ENCODE data around the gene CAMK1D. TPM values are rescaled to one million over a fixed set of nuclear protein-coding genes. Genes with fewer than 3 reads are reported as not detected.

CAMK1D gene
- polyA plus RNA-seq, 1 of the 3 experiments (the other 2 are of a cell fraction): 4.1 TPM

DNA sequence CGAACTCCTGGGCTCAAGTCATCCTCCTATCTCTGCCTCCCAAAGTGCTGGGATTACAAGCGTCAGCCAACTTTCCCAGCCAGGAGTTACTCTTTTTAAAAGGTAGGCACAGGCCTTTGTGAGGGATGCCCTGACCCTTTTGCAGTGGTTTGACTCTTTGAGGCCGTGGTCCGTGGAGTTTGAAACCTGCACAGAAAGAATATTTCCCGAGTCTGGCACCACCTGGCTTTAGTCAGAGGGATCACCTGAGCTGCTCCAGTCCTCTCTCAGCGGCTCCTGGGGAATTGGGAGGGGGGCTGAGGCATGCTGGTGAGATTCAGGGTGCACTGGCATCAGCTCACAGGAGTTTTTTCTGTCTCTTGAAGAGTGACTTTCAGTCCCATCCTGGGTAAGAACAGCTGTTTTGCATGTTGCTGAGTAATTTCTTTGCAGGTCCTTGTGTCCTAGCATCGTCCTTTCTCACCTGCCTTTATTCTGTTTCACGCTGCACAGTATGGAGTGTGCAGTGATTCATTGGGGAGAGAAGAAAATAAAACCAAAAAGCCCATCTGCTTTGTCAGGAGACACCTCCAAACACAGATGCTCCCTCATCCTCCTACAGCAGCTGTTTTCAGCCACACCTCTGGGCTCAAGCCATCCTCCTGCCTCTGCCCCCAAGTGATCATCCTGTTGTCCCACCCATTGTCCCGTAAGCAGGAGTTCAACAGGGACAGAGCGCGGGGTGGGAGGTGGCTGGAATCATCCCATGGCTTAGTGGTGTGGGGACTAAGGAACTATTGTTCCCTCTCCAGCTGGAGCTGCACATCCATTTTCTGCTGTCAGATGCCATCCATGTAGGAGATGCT lies 284.7 kb downstream of the CAMK1D start:
- Histone ChIP-seq H3K36me3 (replicated peaks in 1 of 2; ENCODE audit: control insufficient read depth in 1 of 2, insufficient read depth in 2 of 2, low read length in 1 of 2) (no peaks in the 10 kb centered on the region), H2AFZ (ENCODE audit: low read depth) (no peak overlapping the region), H3K9me2 (no peaks in the 10 kb centered on the region), H3K4me2 (no peak overlapping the region), H3K79me2 (ENCODE audit: insufficient read depth) (no peaks in the 10 kb centered on the region), H3K9me3 (no peaks in the 10 kb centered on the region), H4K20me1 (ENCODE audit: insufficient read depth) (no peaks in the 10 kb centered on the region), H3K9ac (no peak overlapping the region), H3K27me3 (ENCODE audit: insufficient read depth) (no peaks in the 10 kb centered on the region), H3K4me1 (ENCODE audit: control insufficient read depth in 1 of 2, insufficient read depth in 2 of 2, low read depth in 1 of 2, low read length in 1 of 2) (no peaks in the 10 kb centered on the region; a peak in 2 of 4 replicates), H3K27ac (ENCODE audit: low read depth in 2 of 2, low read length in 1 of 2) (no peak overlapping the region), H3F3A (replicated peaks; ENCODE audit: insufficient read depth) (no peaks in the 10 kb centered on the region), H3K4me3 (ENCODE audit: low read depth in 2 of 2, low read length in 1 of 2) (no peak overlapping the region)
- ChIA-PET CTCF (interaction anchor here (1.9 kb wide), 1 partner anchor 12 kb away, joined by 4 read pairs; no protein-coding TSS in a partner anchor), POLR2A (interaction anchor here (0.5 kb wide), 1 partner anchor 251 kb away, joined by 4 read pairs; no protein-coding TSS in a partner anchor)
- 79% methylated on average over 9 of the region's 11 CpGs for WGBS (ENCODE audit: low lambda C conversion rate)
- DNase-seq: no peak
- no peak for TF ChIP-seq NFIC (IDR thresholded peaks at IDR 0.05; ENCODE audit: borderline replicate concordance)
- TF ChIP-seq, protein P1, sequence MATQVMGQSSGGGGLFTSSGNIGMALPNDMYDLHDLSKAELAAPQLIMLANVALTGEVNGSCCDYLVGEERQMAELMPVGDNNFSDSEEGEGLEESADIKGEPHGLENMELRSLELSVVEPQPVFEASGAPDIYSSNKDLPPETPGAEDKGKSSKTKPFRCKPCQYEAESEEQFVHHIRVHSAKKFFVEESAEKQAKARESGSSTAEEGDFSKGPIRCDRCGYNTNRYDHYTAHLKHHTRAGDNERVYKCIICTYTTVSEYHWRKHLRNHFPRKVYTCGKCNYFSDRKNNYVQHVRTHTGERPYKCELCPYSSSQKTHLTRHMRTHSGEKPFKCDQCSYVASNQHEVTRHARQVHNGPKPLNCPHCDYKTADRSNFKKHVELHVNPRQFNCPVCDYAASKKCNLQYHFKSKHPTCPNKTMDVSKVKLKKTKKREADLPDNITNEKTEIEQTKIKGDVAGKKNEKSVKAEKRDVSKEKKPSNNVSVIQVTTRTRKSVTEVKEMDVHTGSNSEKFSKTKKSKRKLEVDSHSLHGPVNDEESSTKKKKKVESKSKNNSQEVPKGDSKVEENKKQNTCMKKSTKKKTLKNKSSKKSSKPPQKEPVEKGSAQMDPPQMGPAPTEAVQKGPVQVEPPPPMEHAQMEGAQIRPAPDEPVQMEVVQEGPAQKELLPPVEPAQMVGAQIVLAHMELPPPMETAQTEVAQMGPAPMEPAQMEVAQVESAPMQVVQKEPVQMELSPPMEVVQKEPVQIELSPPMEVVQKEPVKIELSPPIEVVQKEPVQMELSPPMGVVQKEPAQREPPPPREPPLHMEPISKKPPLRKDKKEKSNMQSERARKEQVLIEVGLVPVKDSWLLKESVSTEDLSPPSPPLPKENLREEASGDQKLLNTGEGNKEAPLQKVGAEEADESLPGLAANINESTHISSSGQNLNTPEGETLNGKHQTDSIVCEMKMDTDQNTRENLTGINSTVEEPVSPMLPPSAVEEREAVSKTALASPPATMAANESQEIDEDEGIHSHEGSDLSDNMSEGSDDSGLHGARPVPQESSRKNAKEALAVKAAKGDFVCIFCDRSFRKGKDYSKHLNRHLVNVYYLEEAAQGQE (IDR thresholded peaks at IDR 0.05; ENCODE audit: low read depth, low read length): no peak
- TF ChIP-seq, protein P2, sequence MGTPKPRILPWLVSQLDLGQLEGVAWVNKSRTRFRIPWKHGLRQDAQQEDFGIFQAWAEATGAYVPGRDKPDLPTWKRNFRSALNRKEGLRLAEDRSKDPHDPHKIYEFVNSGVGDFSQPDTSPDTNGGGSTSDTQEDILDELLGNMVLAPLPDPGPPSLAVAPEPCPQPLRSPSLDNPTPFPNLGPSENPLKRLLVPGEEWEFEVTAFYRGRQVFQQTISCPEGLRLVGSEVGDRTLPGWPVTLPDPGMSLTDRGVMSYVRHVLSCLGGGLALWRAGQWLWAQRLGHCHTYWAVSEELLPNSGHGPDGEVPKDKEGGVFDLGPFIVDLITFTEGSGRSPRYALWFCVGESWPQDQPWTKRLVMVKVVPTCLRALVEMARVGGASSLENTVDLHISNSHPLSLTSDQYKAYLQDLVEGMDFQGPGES (IDR thresholded peaks at IDR 0.05; ENCODE audit: low read depth, low read length): no peak
- TF ChIP-seq EZH2phosphoT487 (IDR thresholded peaks at IDR 0.05; ENCODE audit: borderline replicate concordance, low read depth): no peak
- TF ChIP-seq NRF1 (IDR thresholded peaks at IDR 0.05; ENCODE audit: low read depth, low read length): no peak
- TF ChIP-seq, protein P3, sequence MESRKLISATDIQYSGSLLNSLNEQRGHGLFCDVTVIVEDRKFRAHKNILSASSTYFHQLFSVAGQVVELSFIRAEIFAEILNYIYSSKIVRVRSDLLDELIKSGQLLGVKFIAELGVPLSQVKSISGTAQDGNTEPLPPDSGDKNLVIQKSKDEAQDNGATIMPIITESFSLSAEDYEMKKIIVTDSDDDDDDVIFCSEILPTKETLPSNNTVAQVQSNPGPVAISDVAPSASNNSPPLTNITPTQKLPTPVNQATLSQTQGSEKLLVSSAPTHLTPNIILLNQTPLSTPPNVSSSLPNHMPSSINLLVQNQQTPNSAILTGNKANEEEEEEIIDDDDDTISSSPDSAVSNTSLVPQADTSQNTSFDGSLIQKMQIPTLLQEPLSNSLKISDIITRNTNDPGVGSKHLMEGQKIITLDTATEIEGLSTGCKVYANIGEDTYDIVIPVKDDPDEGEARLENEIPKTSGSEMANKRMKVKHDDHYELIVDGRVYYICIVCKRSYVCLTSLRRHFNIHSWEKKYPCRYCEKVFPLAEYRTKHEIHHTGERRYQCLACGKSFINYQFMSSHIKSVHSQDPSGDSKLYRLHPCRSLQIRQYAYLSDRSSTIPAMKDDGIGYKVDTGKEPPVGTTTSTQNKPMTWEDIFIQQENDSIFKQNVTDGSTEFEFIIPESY (IDR thresholded peaks at IDR 0.05; ENCODE audit: borderline replicate concordance, low read depth): no peak
- no peak for TF ChIP-seq GATA2 (CRISPR knock-in tag; IDR thresholded peaks at IDR 0.05)
- TF ChIP-seq, protein P4, sequence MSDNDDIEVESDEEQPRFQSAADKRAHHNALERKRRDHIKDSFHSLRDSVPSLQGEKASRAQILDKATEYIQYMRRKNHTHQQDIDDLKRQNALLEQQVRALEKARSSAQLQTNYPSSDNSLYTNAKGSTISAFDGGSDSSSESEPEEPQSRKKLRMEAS (IDR thresholded peaks at IDR 0.05; ENCODE audit: low read depth): no peak
- TF ChIP-seq, protein P5, sequence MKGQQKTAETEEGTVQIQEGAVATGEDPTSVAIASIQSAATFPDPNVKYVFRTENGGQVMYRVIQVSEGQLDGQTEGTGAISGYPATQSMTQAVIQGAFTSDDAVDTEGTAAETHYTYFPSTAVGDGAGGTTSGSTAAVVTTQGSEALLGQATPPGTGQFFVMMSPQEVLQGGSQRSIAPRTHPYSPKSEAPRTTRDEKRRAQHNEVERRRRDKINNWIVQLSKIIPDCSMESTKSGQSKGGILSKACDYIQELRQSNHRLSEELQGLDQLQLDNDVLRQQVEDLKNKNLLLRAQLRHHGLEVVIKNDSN (IDR thresholded peaks at IDR 0.05; ENCODE audit: borderline replicate concordance, low read depth): no peak
- TF ChIP-seq, protein P6, sequence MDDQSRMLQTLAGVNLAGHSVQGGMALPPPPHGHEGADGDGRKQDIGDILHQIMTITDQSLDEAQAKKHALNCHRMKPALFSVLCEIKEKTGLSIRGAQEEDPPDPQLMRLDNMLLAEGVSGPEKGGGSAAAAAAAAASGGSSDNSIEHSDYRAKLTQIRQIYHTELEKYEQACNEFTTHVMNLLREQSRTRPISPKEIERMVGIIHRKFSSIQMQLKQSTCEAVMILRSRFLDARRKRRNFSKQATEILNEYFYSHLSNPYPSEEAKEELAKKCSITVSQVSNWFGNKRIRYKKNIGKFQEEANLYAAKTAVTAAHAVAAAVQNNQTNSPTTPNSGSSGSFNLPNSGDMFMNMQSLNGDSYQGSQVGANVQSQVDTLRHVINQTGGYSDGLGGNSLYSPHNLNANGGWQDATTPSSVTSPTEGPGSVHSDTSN (IDR thresholded peaks at IDR 0.05): no peak
- TF ChIP-seq EP300 (IDR thresholded peaks at IDR 0.05; ENCODE audit: borderline replicate concordance in 1 of 2, low read depth in 1 of 2, low read length in 1 of 2): no peak
- no peak for TF ChIP-seq MXI1 (IDR thresholded peaks at IDR 0.05; ENCODE audit: low read depth, low read length)
- no peak for TF ChIP-seq GABPA (IDR thresholded peaks at IDR 0.05; ENCODE audit: low read depth)
- TF ChIP-seq MEF2A (IDR thresholded peaks at IDR 0.05; ENCODE audit: borderline replicate concordance, low read depth): no peak
- no peak for TF ChIP-seq CHD2 (IDR thresholded peaks at IDR 0.05; ENCODE audit: low read length, partially characterized antibody)
- no peak for TF ChIP-seq RFX5 (IDR thresholded peaks at IDR 0.05; ENCODE audit: low read length)
- TF ChIP-seq, protein P7, sequence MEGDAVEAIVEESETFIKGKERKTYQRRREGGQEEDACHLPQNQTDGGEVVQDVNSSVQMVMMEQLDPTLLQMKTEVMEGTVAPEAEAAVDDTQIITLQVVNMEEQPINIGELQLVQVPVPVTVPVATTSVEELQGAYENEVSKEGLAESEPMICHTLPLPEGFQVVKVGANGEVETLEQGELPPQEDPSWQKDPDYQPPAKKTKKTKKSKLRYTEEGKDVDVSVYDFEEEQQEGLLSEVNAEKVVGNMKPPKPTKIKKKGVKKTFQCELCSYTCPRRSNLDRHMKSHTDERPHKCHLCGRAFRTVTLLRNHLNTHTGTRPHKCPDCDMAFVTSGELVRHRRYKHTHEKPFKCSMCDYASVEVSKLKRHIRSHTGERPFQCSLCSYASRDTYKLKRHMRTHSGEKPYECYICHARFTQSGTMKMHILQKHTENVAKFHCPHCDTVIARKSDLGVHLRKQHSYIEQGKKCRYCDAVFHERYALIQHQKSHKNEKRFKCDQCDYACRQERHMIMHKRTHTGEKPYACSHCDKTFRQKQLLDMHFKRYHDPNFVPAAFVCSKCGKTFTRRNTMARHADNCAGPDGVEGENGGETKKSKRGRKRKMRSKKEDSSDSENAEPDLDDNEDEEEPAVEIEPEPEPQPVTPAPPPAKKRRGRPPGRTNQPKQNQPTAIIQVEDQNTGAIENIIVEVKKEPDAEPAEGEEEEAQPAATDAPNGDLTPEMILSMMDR (IDR thresholded peaks at IDR 0.05): no peak

Data from SK-N-SH (cell line).